Measurements from ENCODE around the gene MUC2. TPM values are rescaled to one million over a fixed set of nuclear protein-coding genes. Genes with fewer than 3 reads are reported as not detected.

Gene MUC2
- total RNA-seq, 1 experiment from 2014 or later: 0.04 TPM

DNA sequence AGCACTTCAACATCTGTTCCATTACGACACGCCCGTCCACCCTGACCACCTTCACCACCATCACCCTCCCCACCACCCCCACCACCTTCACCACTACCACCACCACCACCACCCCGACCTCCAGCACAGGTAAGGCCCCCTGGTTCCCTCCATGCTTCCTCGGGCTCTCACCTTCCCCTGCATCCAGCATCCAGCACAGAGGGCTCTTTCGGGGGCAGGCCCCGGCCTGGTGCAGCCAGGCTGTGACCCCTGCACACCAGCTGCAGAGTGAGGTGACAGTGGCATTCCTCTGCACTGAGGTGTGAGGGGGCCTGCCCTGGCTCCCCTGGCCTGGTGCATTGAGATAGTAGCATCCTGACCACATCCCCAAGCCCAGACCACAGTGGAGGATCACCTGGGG, 18.2 kb downstream of the MUC2 start:
- ChIA-PET CTCF (no interaction called here), POLR2A (ENCODE audit: unreplicated experiment) (interaction anchor here (0.6 kb wide), 1 partner anchor 98 kb away, joined by 3 read pairs; no protein-coding TSS in a partner anchor)
- Histone ChIP-seq H3K36me3 (ENCODE audit: low read depth) (no peaks in the 10 kb centered on the region), H3K27ac (no peak overlapping the region), H2AFZ (no peak overlapping the region), H3K9me3 (ENCODE audit: insufficient read depth, low read depth) (no peaks in the 10 kb centered on the region), H3K4me2 (no peak overlapping the region), H3K4me3 (no peak overlapping the region), H3K4me1 (replicated peaks; ENCODE audit: insufficient read depth) (no peaks in the 10 kb centered on the region), H4K20me1 (ENCODE audit: insufficient read depth) (no peaks in the 10 kb centered on the region), H3K79me2 (ENCODE audit: low read depth) (no peaks in the 10 kb centered on the region), H3F3A (ENCODE audit: insufficient read depth, low read depth) (peaks cover 12% of the 10 kb centered on the region; the same call in 1 of the 2 replicates), H3K27me3 (ENCODE audit: insufficient read depth, low read depth) (no peaks in the 10 kb centered on the region), H3K9me2 (ENCODE audit: insufficient read depth) (no peaks in the 10 kb centered on the region)
- no TSS peak for BruUV-seq (replicated peaks)
- TF ChIP-seq EZH2 (IDR thresholded peaks at IDR 0.05; ENCODE audit: low read depth): no peak
- TF ChIP-seq, protein P1, sequence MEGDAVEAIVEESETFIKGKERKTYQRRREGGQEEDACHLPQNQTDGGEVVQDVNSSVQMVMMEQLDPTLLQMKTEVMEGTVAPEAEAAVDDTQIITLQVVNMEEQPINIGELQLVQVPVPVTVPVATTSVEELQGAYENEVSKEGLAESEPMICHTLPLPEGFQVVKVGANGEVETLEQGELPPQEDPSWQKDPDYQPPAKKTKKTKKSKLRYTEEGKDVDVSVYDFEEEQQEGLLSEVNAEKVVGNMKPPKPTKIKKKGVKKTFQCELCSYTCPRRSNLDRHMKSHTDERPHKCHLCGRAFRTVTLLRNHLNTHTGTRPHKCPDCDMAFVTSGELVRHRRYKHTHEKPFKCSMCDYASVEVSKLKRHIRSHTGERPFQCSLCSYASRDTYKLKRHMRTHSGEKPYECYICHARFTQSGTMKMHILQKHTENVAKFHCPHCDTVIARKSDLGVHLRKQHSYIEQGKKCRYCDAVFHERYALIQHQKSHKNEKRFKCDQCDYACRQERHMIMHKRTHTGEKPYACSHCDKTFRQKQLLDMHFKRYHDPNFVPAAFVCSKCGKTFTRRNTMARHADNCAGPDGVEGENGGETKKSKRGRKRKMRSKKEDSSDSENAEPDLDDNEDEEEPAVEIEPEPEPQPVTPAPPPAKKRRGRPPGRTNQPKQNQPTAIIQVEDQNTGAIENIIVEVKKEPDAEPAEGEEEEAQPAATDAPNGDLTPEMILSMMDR (conservative IDR thresholded peaks at IDR 0.05): no peak
- DNase-seq: no peak
- intact Hi-C loops (cut with micrococcal nuclease; ENCODE audit: unreplicated experiment): no loop called here

DNA sequence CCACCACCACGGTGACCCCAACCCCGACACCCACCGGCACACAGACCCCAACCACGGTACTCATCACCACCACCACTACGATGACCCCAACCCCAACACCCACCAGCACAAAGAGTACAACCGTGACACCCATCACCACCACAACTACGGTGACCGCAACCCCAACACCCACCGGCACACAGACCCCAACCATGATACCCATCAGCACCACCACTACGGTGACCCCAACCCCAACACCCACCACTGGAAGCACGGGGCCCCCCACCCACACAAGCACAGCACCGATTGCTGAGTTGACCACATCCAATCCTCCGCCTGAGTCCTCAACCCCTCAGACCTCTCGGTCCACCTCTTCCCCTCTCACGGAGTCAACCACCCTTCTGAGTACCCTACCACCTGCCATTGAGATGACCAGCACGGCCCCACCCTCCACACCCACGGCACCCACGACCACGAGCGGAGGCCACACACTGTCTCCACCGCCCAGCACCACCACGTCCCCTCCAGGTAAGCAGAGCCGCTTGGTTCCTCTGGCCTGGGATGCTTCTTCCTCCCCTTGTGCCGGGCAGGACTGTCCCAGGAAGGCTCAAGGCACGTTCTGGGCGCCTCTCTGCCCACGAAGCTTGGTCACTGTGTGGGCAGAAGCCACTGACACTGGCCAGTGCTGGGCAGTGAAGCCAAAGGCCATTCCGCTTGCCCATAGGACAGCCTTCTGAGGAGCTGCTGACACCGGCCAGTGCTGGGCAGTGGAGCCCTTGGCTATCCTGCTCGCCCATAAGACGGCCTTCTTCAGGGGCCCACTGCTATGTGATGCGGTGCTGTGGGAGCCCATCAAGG, 25.1 kb downstream of the MUC2 start:
- BruUV-seq (replicated peaks): no TSS peak
- Histone ChIP-seq H3K4me1 (replicated peaks; ENCODE audit: insufficient read depth) (no peaks in the 10 kb centered on the region), H3F3A (ENCODE audit: insufficient read depth, low read depth) (no peaks in the 10 kb centered on the region), H3K27ac (no peak overlapping the region), H3K79me2 (ENCODE audit: low read depth) (no peaks in the 10 kb centered on the region), H3K9me3 (ENCODE audit: insufficient read depth, low read depth) (no peaks in the 10 kb centered on the region), H3K9me2 (ENCODE audit: insufficient read depth) (no peaks in the 10 kb centered on the region), H3K36me3 (ENCODE audit: low read depth) (no peaks in the 10 kb centered on the region), H3K4me2 (no peak overlapping the region), H4K20me1 (ENCODE audit: insufficient read depth) (no peaks in the 10 kb centered on the region), H3K27me3 (ENCODE audit: insufficient read depth, low read depth) (peaks cover 19% of the 10 kb centered on the region), H2AFZ (no peak overlapping the region), H3K4me3 (no peak overlapping the region)
- intact Hi-C loops (cut with micrococcal nuclease; ENCODE audit: unreplicated experiment): no loop called here
- DNase-seq: no peak
- ChIA-PET CTCF (no interaction called here), POLR2A (ENCODE audit: unreplicated experiment) (no interaction called here)
- no peak for TF ChIP-seq EZH2 (IDR thresholded peaks at IDR 0.05; ENCODE audit: low read depth)
- TF ChIP-seq, protein P1 (conservative IDR thresholded peaks at IDR 0.05): no peak

DNA sequence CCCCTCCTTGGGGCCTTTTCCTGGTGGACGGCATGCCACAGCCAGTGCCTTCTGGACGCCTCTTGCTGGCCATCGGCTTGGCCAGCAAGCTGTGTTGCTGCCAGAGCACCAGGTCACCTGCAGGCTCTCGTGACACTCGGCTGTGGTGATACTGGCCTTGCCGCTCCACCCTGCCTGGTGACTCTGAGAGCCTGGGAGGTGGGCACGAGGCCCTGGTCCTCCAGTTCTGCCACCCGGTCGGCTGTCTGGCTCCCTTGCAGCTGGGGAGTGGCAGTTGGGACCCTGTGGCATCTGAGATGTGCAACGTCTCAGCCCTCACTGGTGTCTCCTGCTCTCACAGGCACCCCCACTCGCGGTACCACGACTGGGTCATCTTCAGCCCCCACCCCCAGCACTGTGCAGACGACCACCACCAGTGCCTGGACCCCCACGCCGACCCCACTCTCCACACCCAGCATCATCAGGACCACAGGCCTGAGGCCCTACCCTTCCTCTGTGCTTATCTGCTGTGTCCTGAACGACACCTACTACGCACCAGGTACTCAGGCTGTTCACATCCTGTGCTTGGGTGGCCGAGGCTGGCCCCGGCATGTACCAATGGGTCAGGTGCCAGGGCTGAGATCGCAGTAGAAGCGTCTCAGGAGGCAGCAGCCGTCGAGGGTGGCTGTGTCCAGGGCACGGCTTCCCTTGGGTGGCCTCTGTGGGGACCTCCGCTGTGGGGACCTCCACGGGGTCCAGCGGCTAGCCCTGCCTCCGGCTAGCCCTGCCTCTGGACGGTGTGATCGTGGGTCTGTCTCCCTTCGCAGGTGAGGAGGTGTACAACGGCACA, 26.0 kb downstream of the MUC2 start:
- Histone ChIP-seq H3F3A (ENCODE audit: insufficient read depth, low read depth) (no peaks in the 10 kb centered on the region), H3K4me1 (replicated peaks; ENCODE audit: insufficient read depth) (no peaks in the 10 kb centered on the region), H3K27me3 (ENCODE audit: insufficient read depth, low read depth) (peaks cover 19% of the 10 kb centered on the region), H3K79me2 (ENCODE audit: low read depth) (no peaks in the 10 kb centered on the region), H3K4me3 (no peak overlapping the region), H3K9me3 (ENCODE audit: insufficient read depth, low read depth) (no peaks in the 10 kb centered on the region), H3K4me2 (no peak overlapping the region), H3K9me2 (ENCODE audit: insufficient read depth) (no peaks in the 10 kb centered on the region), H3K36me3 (ENCODE audit: low read depth) (no peaks in the 10 kb centered on the region), H3K27ac (no peak overlapping the region), H4K20me1 (ENCODE audit: insufficient read depth) (no peaks in the 10 kb centered on the region), H2AFZ (no peak overlapping the region)
- intact Hi-C loops (cut with micrococcal nuclease; ENCODE audit: unreplicated experiment): no loop called here
- no TSS peak for BruUV-seq (replicated peaks)
- ChIA-PET CTCF (no interaction called here), POLR2A (ENCODE audit: unreplicated experiment) (no interaction called here)
- DNase-seq: no peak
- TF ChIP-seq, protein P1 (conservative IDR thresholded peaks at IDR 0.05): no peak
- TF ChIP-seq EZH2 (IDR thresholded peaks at IDR 0.05; ENCODE audit: low read depth): no peak

Data from PC-9 (cell line).